HCT116 (cell line): ENCODE data around the gene CYP2D6. TPM values are rescaled to one million over a fixed set of nuclear protein-coding genes. Genes with fewer than 3 reads are reported as not detected.
"Not testable (repeated sequence)": the region's sequence is repeated elsewhere in the genome, so short reads cannot be mapped to it uniquely, and the experiment has no call there.

Source experiments
- ATAC-seq: fragments of 200-7000 bp; cut with Tn5 transposase; 2 replicates; pipeline ENCODE4 v1.9.1; 2020; ENCODE audit warnings: mild to moderate bottlenecking, moderate library complexity
- BruUV-seq: library from RNA; stranded (reverse); fragments of 400-500 nt; replicated peaks from 2 replicates; lab custom pipeline; 2021; lab: Mats Ljungman, UMichigan
- CTCF ChIA-PET: fragments of 300-600 bp; sonication (Branson Sonifier 250); formaldehyde crosslinking; loops from one replicate; lab custom pipeline; 2021; ENCODE audit warnings: antibody characterized with exemption; lab: Charles Lee
- POLR2A ChIA-PET: fragments of 300-600, 350-600 bp; sonication (Branson Sonifier 250); formaldehyde crosslinking; loops from one replicate; lab custom pipeline; 2021; ENCODE audit warnings: antibody characterized with exemption; lab: Charles Lee
- RAD21 ChIA-PET, 2 experiments: fragments of 300-600 bp; sonication (Branson Sonifier 250); formaldehyde crosslinking; loops; one replicate each; lab custom pipeline; 2023; ENCODE audit warnings: low total read pairs in 2 of 2; ENCODE audit not compliant: uncharacterized antibody in 2 of 2, unreplicated experiment in 2 of 2, low non-redundant PET in 1 of 2; lab: Charles Lee
- DNase-seq: peaks from one replicate; pipeline ENCODE4 v3.0.0-alpha.2; 2010; ENCODE audit warnings: low read depth, low spot score
- H2AFZ ChIP-seq: fragments of 200-600 bp; shearing (Covaris generic), sonication (generic); 2 replicates; pipeline ENCODE4 v1.6.1; 2017; ENCODE audit warnings: low read depth, mixed run types, mixed read lengths, antibody characterized with exemption, low read length; ENCODE audit not compliant: poor library complexity, severe bottlenecking
- H3K27ac ChIP-seq: 2 replicates; pipeline ENCODE4 v1.5.1; 2012; ENCODE audit warnings: low read depth, low read length
- H3K27me3 ChIP-seq: fragments of 200-600 bp; sonication (generic); 2 replicates; pipeline ENCODE4 v1.6.1; 2016; ENCODE audit warnings: mixed run types, low read length, mixed read lengths; ENCODE audit not compliant: insufficient read depth
- H3K36me3 ChIP-seq, 2 experiments: fragments of 200-500 bp in 1 of 2; fragments of 200-600 bp in 1 of 2; sonication (Bioruptor generic) in 1 of 2; sonication (generic) in 1 of 2; 2 replicates each; pipeline versions ENCODE4 v1.5.1 to v1.6.1; 2014 to 2016; ENCODE audit warnings: low read length in 2 of 2, inconsistent platforms in 1 of 2, mixed read lengths in 1 of 2, mixed run types in 1 of 2; ENCODE audit not compliant: insufficient read depth in 2 of 2, control insufficient read depth in 1 of 2
- H3K4me1 ChIP-seq, 2 experiments: fragments of 200-600 bp in 1 of 2; sonication (generic) in 1 of 2; 2 replicates each; pipeline versions ENCODE4 v1.5.1 to v1.6.1; 2012 to 2017; ENCODE audit warnings: low read length in 2 of 2, inconsistent platforms in 1 of 2, mild to moderate bottlenecking in 1 of 2, mixed read lengths in 1 of 2, mixed run types in 1 of 2, moderate library complexity in 1 of 2; ENCODE audit not compliant: insufficient read depth in 2 of 2, control insufficient read depth in 1 of 2
- H3K4me2 ChIP-seq: fragments of 200-600 bp; sonication (generic); 2 replicates; pipeline ENCODE4 v1.6.1; 2017; ENCODE audit warnings: mixed run types, low read length, mixed read lengths
- H3K4me3 ChIP-seq, 2 experiments: fragments of 200-600 bp in 1 of 2; sonication (generic) in 1 of 2; replicated peaks in 1 of 2; 2 replicates each; pipeline ENCODE4 v1.5.1; 2011 to 2016; ENCODE audit warnings: low read length in 2 of 2, control low read depth in 1 of 2, low read depth in 1 of 2, mild to moderate bottlenecking in 1 of 2, mixed read lengths in 1 of 2, mixed run types in 1 of 2
- H3K79me2 ChIP-seq: fragments of 200-600 bp; sonication (generic); 2 replicates; pipeline ENCODE4 v1.6.1; 2017; ENCODE audit warnings: mild to moderate bottlenecking, mixed run types, low read length, moderate library complexity, mixed read lengths; ENCODE audit not compliant: insufficient read depth
- H3K9ac ChIP-seq: fragments of 200-600 bp; sonication (generic); 2 replicates; pipeline ENCODE4 v1.6.1; 2016; ENCODE audit warnings: low read length, mixed read lengths
- H3K9me2 ChIP-seq: fragments of 200-600 bp; sonication (generic), shearing (Covaris generic); 2 replicates; pipeline ENCODE4 v1.6.1; 2017; ENCODE audit warnings: mixed run types, mild to moderate bottlenecking, moderate library complexity; ENCODE audit not compliant: insufficient read depth
- H3K9me3 ChIP-seq, 2 experiments: fragments of 200-500 bp in 1 of 2; fragments of 200-600 bp in 1 of 2; sonication (Bioruptor generic) in 1 of 2; sonication (generic) in 1 of 2; 2 replicates each; pipeline ENCODE4 v1.6.1; 2014 to 2017; ENCODE audit warnings: low read length in 2 of 2, mixed read lengths in 2 of 2, inconsistent platforms in 1 of 2, low read depth in 1 of 2, mild to moderate bottlenecking in 1 of 2, mixed run types in 1 of 2, moderate library complexity in 1 of 2; ENCODE audit not compliant: control insufficient read depth in 1 of 2, insufficient read depth in 1 of 2
- H4K20me1 ChIP-seq: fragments of 200-600 bp; sonication (generic), shearing (Covaris generic); 2 replicates; pipeline ENCODE4 v1.6.1; 2017; ENCODE audit warnings: mixed run types, mild to moderate bottlenecking, moderate library complexity; ENCODE audit not compliant: insufficient read depth
- ATF3 ChIP-seq: IDR thresholded peaks from 2 replicates; pipeline ENCODE4 v1.6.1; 2012
- CBX3 ChIP-seq: IDR thresholded peaks from 2 replicates; pipeline ENCODE4 v1.6.1; 2012; ENCODE audit warnings: low read depth
- CEBPB ChIP-seq: IDR thresholded peaks from 2 replicates; pipeline ENCODE4 v1.6.1; 2012; ENCODE audit warnings: low read depth
- EGR1 ChIP-seq: IDR thresholded peaks from 2 replicates; pipeline ENCODE4 v1.6.1; 2012; ENCODE audit warnings: low read depth
- EZH2 ChIP-seq: fragments of 200-600 bp; sonication (generic); IDR thresholded peaks from 2 replicates; pipeline ENCODE4 v1.6.1; 2017; ENCODE audit warnings: antibody characterized with exemption, mixed run types
- FOSL1 ChIP-seq: IDR thresholded peaks from 2 replicates; pipeline ENCODE4 v1.6.1; 2012; ENCODE audit warnings: low read depth
- JUND ChIP-seq: IDR thresholded peaks from 2 replicates; pipeline ENCODE4 v1.6.1; 2012
- RAD21 ChIP-seq: IDR thresholded peaks from 2 replicates; pipeline ENCODE4 v1.6.1; 2012; ENCODE audit warnings: low read depth, mild to moderate bottlenecking
- REST ChIP-seq: IDR thresholded peaks from 2 replicates; pipeline ENCODE4 v1.6.1; 2012; ENCODE audit warnings: low read depth
- SRF ChIP-seq: IDR thresholded peaks from 2 replicates; pipeline ENCODE4 v1.6.1; 2012; ENCODE audit warnings: low read depth
- TCF7L2 ChIP-seq: IDR thresholded peaks from 2 replicates; pipeline ENCODE4 v1.7.0; 2011; ENCODE audit warnings: borderline replicate concordance, inconsistent platforms; ENCODE audit not compliant: insufficient read depth, insufficient read length; ENCODE audit errors: extremely low read depth
- YY1 ChIP-seq: IDR thresholded peaks from 2 replicates; pipeline ENCODE4 v1.6.1; 2011; ENCODE audit warnings: low read length, low read depth, moderate library complexity, mild to moderate bottlenecking; ENCODE audit not compliant: insufficient replicate concordance; ENCODE audit errors: extremely low read depth
- ZBTB33 ChIP-seq: IDR thresholded peaks from 2 replicates; pipeline ENCODE4 v1.6.1; 2011; ENCODE audit warnings: mild to moderate bottlenecking, low read length, moderate library complexity; ENCODE audit not compliant: insufficient replicate concordance; ENCODE audit errors: extremely low read depth
- intact Hi-C: fragments of 100-400 bp; cut with micrococcal nuclease; formaldehyde crosslinking; loops from 2 replicates; pipeline ENCODE4 v1.10.0; 2022
- total RNA-seq: library from RNA; stranded (reverse); gene quantifications from one replicate; pipeline ENCODE4 v1.2.1, GENCODE V29; 2021; ENCODE audit not compliant: unreplicated experiment

The CYP2D6 gene
- total RNA-seq, 1 experiment from 2014 or later = 1.9 TPM

GRCh38 chr22:42108848-42109247 is 21.8 kb downstream of the CYP2D6 start (continued):
- TF ChIP-seq SRF (no peak), EZH2 (no peak), YY1 (no peak), CEBPB (no peak)

- H3K36me3 ChIP-seq, H3K9ac ChIP-seq, H3K27ac ChIP-seq, H3K9me2 ChIP-seq, RAD21 ChIA-PET, H3K79me2 ChIP-seq, CTCF ChIA-PET, intact Hi-C loops, ATAC-seq, BruUV-seq, H2AFZ ChIP-seq, H3K4me1 ChIP-seq, DNase-seq, POLR2A ChIA-PET, H3K4me3 ChIP-seq, H4K20me1 ChIP-seq, H3K27me3 ChIP-seq, H3K4me2 ChIP-seq: not testable (repeated sequence)
- H3K9me3 ChIP-seq = peaks cover 12 to 20% of the 10 kb centered on the region in 2 experiments; a peak in 2 of 4 replicates
- peak; percentile 62; the same call in 1 of the 2 replicates for TF ChIP-seq CBX3
These were observed 26.2 kb downstream of the CYP2D6 start for GRCh38 chr22:42104332-42104860.

GRCh38 chr22:42101199-42101598 is 29.4 kb downstream of the CYP2D6 start:
- intact Hi-C loops = no loop called here
- TF ChIP-seq CBX3 (no peak), TCF7L2 (no peak), JUND (no peak), FOSL1 (no peak), YY1 (no peak), EGR1 (no peak), REST (no peak), ZBTB33 (no peak), SRF (no peak), RAD21 (no peak), ATF3 (no peak), EZH2 (no peak)

More at GRCh38 chr22:42101199-42101598, 29.4 kb downstream of the CYP2D6 start:
- Histone ChIP-seq H3K9me3 (peaks cover 12 to 20% of the 10 kb centered on the region in 2 experiments; a peak in 2 of 4 replicates), H3K27me3 (no peaks in the 10 kb centered on the region), H3K79me2 (no peaks in the 10 kb centered on the region), H3K36me3 (no peaks in the 10 kb centered on the region), H3K4me2 (no peak overlapping the region), H4K20me1 (no peaks in the 10 kb centered on the region), H3K4me1 (no peaks in the 10 kb centered on the region), H3K9me2 (no peaks in the 10 kb centered on the region), H3K4me3 (no peak overlapping the region), H2AFZ (no peak overlapping the region), H3K27ac (no peak overlapping the region), H3K9ac (no peak overlapping the region)
- no TSS peak for BruUV-seq
- DNase-seq = no peak
- no peak for ATAC-seq
- ChIA-PET RAD21 (no interaction called here), POLR2A (no interaction called here), CTCF (no interaction called here)
